Kidney epithelial cell (primary cell): ENCODE results near the gene C1QA. TPM values are rescaled to one million over a fixed set of nuclear protein-coding genes. Genes with fewer than 3 reads are reported as not detected.

ENCODE experiments used
- DNase-seq: peaks from one replicate; pipeline ENCODE4 v3.0.0-alpha.2; 2010; ENCODE audit warnings: low read depth
- H3K27me3 ChIP-seq: 2 replicates; pipeline ENCODE4 v1.6.0; 2011; ENCODE audit warnings: low read length; ENCODE audit not compliant: control insufficient read depth, insufficient read depth
- H3K36me3 ChIP-seq: 2 replicates; pipeline ENCODE4 v1.5.1; 2011; ENCODE audit warnings: low read length; ENCODE audit not compliant: control insufficient read depth, insufficient read depth
- H3K4me3 ChIP-seq: 2 replicates; pipeline ENCODE4 v1.5.1; 2011; ENCODE audit warnings: low read depth, mild to moderate bottlenecking, control low read depth, low read length
- total RNA-seq: library from RNA; depleted of rRNA; stranded (reverse); fragments of >200 nt; gene quantifications from 2 replicates; pipeline ENCODE4 v1.2.3, GENCODE V29; 2015
- TF ChIP-seq, protein P1 (sequence below): IDR thresholded peaks from 2 replicates; pipeline ENCODE4 v1.5.1; 2011; ENCODE audit warnings: mild to moderate bottlenecking, moderate library complexity, low read length, control low read depth, inconsistent platforms; ENCODE audit not compliant: insufficient read depth, poor library complexity, severe bottlenecking

Gene C1QA
- total RNA-seq, 1 donor from 2014 or later = 2.2 TPM

DNA sequence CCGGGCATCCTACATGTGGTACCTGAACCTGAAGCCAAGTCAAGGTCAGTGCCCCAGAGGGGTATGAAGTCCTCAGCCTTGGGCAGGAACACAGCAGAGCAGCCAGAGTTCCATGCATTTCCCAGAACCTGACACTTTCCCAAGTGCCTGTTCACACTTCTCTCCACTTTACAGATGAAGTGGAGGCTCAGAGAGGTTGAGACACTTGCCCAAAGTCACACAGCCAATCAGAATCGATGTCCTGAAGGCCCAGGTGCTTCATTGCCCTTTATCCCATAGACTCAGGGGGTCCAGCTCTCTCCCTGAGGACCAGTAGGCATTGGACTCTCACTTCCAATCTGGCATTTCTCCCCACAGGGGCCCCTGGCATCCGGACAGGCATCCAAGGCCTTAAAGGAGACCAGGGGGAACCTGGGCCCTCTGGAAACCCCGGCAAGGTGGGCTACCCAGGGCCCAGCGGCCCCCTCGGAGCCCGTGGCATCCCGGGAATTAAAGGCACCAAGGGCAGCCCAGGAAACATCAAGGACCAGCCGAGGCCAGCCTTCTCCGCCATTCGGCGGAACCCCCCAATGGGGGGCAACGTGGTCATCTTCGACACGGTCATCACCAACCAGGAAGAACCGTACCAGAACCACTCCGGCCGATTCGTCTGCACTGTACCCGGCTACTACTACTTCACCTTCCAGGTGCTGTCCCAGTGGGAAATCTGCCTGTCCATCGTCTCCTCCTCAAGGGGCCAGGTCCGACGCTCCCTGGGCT, 2.2 kb downstream of the C1QA start:
- TF ChIP-seq, protein P1, sequence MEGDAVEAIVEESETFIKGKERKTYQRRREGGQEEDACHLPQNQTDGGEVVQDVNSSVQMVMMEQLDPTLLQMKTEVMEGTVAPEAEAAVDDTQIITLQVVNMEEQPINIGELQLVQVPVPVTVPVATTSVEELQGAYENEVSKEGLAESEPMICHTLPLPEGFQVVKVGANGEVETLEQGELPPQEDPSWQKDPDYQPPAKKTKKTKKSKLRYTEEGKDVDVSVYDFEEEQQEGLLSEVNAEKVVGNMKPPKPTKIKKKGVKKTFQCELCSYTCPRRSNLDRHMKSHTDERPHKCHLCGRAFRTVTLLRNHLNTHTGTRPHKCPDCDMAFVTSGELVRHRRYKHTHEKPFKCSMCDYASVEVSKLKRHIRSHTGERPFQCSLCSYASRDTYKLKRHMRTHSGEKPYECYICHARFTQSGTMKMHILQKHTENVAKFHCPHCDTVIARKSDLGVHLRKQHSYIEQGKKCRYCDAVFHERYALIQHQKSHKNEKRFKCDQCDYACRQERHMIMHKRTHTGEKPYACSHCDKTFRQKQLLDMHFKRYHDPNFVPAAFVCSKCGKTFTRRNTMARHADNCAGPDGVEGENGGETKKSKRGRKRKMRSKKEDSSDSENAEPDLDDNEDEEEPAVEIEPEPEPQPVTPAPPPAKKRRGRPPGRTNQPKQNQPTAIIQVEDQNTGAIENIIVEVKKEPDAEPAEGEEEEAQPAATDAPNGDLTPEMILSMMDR = no peak
- H3K27me3 ChIP-seq = peaks cover 40% of the 10 kb centered on the region

DNA sequence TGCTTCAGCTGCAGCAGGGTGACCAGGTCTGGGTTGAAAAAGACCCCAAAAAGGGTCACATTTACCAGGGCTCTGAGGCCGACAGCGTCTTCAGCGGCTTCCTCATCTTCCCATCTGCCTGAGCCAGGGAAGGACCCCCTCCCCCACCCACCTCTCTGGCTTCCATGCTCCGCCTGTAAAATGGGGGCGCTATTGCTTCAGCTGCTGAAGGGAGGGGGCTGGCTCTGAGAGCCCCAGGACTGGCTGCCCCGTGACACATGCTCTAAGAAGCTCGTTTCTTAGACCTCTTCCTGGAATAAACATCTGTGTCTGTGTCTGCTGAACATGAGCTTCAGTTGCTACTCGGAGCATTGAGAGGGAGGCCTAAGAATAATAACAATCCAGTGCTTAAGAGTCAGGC, 2.9 kb downstream of the C1QA start:
- no peak for DNase-seq
- Histone ChIP-seq H3K27me3 (peaks cover 43% of the 10 kb centered on the region), H3K4me3 (no peak overlapping the region), H3K36me3 (no peaks in the 10 kb centered on the region)
- TF ChIP-seq, protein P1 = no peak

More for the DNA sequence above, 2.2 kb downstream of the C1QA start:
- Histone ChIP-seq H3K4me3 (no peak overlapping the region), H3K36me3 (no peaks in the 10 kb centered on the region)
- DNase-seq = no peak

DNA sequence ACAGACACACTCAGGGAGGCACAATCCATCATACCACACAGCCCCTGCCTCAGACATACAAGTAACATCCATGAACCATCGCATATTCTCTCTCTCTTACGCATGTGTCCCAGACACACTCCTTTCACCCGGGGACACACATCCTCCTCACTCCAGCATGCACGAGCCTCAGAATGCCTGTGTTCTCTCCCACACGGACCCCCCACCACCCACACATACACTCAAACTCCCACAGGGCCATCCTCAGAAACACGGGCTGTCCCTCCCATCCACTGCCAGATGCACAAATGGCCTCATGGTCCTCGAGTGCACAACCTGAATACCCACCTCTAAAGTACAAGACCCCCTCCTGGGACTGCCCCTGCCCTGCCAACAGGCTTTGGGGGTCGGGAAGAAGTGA, 4.8 kb downstream of the C1QA start:
- Histone ChIP-seq H3K27me3 (peaks cover 41% of the 10 kb centered on the region), H3K4me3 (no peak overlapping the region), H3K36me3 (no peaks in the 10 kb centered on the region)
- TF ChIP-seq, protein P1 = no peak
- no peak for DNase-seq

DNA sequence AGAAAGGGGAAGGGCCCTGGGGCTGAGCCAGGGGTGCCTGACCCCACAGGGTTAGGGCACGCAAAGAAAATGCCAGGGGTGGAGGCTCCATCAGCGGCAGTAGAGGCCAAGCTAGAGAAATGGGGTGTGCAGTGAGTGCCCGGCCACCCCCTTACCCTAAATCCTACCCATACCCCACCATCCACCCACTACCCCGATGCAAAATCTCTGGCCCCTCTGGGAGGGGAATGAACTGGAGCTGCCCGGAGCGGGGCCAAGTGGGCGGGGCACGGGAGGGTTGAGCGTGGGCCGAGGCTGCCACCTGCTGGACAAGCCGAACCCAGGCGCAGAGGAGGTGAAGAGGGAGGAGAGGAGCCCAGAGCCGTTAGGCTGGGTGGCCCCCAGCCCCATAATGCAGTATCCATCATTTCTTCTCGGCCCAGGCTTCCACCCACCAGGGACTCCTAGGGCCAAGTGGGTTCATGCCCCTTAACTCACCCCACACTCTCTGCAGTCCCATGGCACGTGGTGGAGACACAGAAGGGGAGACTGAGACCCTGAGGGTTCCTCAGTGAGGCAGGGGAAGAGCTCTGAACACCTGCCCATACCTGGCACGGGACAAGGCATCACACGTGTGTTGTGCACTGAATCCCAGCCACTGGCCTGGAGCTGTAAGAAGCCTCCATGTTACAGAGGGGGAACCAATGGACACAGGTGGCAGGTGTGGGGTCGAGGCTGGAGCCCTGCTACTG, 5.6 kb downstream of the C1QA start:
- no peak overlapping the region for H3K4me3 ChIP-seq
- TF ChIP-seq, protein P1 = peak; percentile 91
- H3K27me3 ChIP-seq = peaks cover 35% of the 10 kb centered on the region
- no peaks in the 10 kb centered on the region for H3K36me3 ChIP-seq
- DNase-seq = no peak

DNA sequence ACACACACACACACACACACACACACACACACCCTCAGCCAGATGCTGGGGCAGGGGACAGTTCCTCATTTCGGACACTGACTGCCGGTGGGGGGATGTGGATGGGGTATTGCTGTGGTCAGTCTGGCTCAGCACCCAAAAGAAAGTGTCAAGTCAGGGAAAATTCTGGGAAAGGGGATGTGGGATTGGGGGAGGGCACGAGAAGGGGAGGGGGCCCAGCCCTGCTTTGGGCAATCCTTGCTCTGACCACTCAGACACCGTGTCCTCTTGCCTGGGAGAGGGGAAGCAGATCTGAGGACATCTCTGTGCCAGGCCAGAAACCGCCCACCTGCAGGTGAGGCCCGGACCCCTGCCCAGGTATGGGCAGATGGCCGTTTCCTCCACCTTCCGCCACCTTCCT, 7.0 kb downstream of the C1QA start, which contains the start of gene C1QC:
Gene C1QC (plus strand): TSS at position 253 of the 400 bp plus-strand sequence. CDS start 391 bp downstream, outside the sequence.
- Histone ChIP-seq H3K27me3 (peaks cover 39% of the 10 kb centered on the region), H3K36me3 (no peaks in the 10 kb centered on the region), H3K4me3 (no peak within 1 kb of the TSS)
- DNase-seq = no peak
- TF ChIP-seq, protein P1 = no peak
